Measurements from ENCODE around the gene MRPL24. TPM values are rescaled to one million over a fixed set of nuclear protein-coding genes. Genes with fewer than 3 reads are reported as not detected.
A peak's percentile ranks its signal among the peaks of the same experiment; 100 is the strongest.

MRPL24 gene
- total and polyA plus RNA-seq, 9 of the 15 experiments (the other 6 are each of a cell fraction or from before 2014, with no cell fraction given): 74.3 to 267 (median 113) TPM

DNA sequence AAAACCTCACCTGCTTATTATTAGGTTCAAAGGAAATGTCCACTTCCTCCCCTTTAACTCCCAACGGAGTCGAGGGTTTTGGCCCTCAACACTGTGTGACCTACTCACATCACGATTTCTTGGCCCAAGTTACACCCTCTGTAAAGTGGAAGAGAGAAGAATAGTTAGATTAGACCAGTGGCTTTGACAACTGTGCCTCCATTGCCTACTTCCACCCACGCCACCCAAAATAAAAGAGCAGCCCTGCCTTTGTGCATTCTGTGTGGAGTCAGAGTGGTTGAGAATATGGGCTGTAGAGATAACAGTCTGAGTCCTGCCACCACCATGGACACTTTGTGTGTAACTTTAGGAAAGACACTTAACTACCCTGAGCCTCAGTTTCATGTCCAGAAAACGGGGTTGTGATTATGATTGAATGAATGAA, 14.7 kb upstream of the MRPL24 start (continued):
- TF ChIP-seq, protein P1, sequence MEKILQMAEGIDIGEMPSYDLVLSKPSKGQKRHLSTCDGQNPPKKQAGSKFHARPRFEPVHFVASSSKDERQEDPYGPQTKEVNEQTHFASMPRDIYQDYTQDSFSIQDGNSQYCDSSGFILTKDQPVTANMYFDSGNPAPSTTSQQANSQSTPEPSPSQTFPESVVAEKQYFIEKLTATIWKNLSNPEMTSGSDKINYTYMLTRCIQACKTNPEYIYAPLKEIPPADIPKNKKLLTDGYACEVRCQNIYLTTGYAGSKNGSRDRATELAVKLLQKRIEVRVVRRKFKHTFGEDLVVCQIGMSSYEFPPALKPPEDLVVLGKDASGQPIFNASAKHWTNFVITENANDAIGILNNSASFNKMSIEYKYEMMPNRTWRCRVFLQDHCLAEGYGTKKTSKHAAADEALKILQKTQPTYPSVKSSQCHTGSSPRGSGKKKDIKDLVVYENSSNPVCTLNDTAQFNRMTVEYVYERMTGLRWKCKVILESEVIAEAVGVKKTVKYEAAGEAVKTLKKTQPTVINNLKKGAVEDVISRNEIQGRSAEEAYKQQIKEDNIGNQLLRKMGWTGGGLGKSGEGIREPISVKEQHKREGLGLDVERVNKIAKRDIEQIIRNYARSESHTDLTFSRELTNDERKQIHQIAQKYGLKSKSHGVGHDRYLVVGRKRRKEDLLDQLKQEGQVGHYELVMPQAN (IDR thresholded peaks at IDR 0.05; ENCODE audit: borderline replicate concordance): no peak
- peak; percentile 69; the same call in 1 of the 2 replicates for TF ChIP-seq ZBTB34 (CRISPR knock-in tag; IDR thresholded peaks at IDR 0.05)
- TF ChIP-seq ZNF592 (IDR thresholded peaks at IDR 0.05): peak; percentile 100
- TF ChIP-seq MTA3 (IDR thresholded peaks at IDR 0.05; ENCODE audit: borderline replicate concordance): peak; percentile 61; the same call in 1 of the 2 replicates
- no peak for TF ChIP-seq TARDBP (IDR thresholded peaks at IDR 0.05)
- no peak for TF ChIP-seq ZC3H4 (CRISPR knock-in tag; IDR thresholded peaks at IDR 0.05; ENCODE audit: borderline replicate concordance)
- TF ChIP-seq HMGN3 (IDR thresholded peaks at IDR 0.05; ENCODE audit: borderline replicate concordance, extremely low read depth, insufficient read length, low read depth, low read length): no peak
- no peak for TF ChIP-seq U2AF1 (optimal IDR thresholded peaks at IDR 0.05; ENCODE audit: low read depth, low read length)
- TF ChIP-seq ARID4B (CRISPR knock-in tag; IDR thresholded peaks at IDR 0.05): no peak
- TF ChIP-seq MTA1 (IDR thresholded peaks at IDR 0.05; ENCODE audit: borderline replicate concordance): 0 out of 2 replicates have a peak, but pooled peaks have one; percentile 21
- no peak for TF ChIP-seq ZNF785 (CRISPR knock-in tag; IDR thresholded peaks at IDR 0.05)
- no peak for TF ChIP-seq CHD1 (IDR thresholded peaks at IDR 0.05; ENCODE audit: low read length)
- no peak for TF ChIP-seq RBM25 (IDR thresholded peaks at IDR 0.05; ENCODE audit: low read depth, low read length, severe bottlenecking)
- TF ChIP-seq BDP1 (IDR thresholded peaks at IDR 0.05; ENCODE audit: insufficient read depth, insufficient read length): no peak
- TF ChIP-seq NFIC (IDR thresholded peaks at IDR 0.05): 0 out of 2 replicates have a peak, but pooled peaks have one; percentile 18
- TF ChIP-seq SMARCA4 (IDR thresholded peaks at IDR 0.05): peak; percentile 68
- TF ChIP-seq CTBP1 (IDR thresholded peaks at IDR 0.05; ENCODE audit: borderline replicate concordance): 0 out of 2 replicates have a peak, but pooled peaks have one; percentile 28
